Natural killer cell treated with Interleukin-12 subunit alpha and Interleukin-12 subunit beta and Interleukin-15 and Interleukin-18, amount 100 ng/mL, for 72 hours (primary cell): ENCODE measurements around the gene FHOD1. TPM values are rescaled to one million over a fixed set of nuclear protein-coding genes. Genes with fewer than 3 reads are reported as not detected.

Experiments
- ATAC-seq, 2 donors: fragments of 150-1000 bp; cut with Tn5 transposase in 1 of 2; sonication (Bioruptor Pico), chemical (Tn5 transposase) in 1 of 2; 2 replicates each; pipeline ENCODE4 v1.10.0; 2021
- DNase-seq: peaks from one replicate; pipeline ENCODE4 v3.0.0; 2022; ENCODE audit warnings: low spot score
- H3K27ac Mint-ChIP-seq, 2 donors: 1 replicate in 1 of 2; 2 replicates in 1 of 2; pipeline ENCODE4 v1.8.0; 2022; ENCODE audit warnings: mixed read lengths in 2 of 2, mild to moderate bottlenecking in 1 of 2, moderate library complexity in 1 of 2
- H3K27me3 Mint-ChIP-seq, 2 donors: 1 replicate in 1 of 2; 2 replicates in 1 of 2; pipeline ENCODE4 v1.8.0; 2022; ENCODE audit warnings: mixed read lengths in 2 of 2
- H3K36me3 Mint-ChIP-seq: one replicate; pipeline ENCODE4 v1.8.0; 2022; ENCODE audit warnings: mixed read lengths
- H3K4me1 Mint-ChIP-seq, 2 donors: 1 replicate in 1 of 2; 2 replicates in 1 of 2; pipeline ENCODE4 v1.8.0; 2022; ENCODE audit warnings: low read depth in 2 of 2, mixed read lengths in 2 of 2, mild to moderate bottlenecking in 1 of 2
- H3K4me3 Mint-ChIP-seq: one replicate; pipeline ENCODE4 v1.8.0; 2022; ENCODE audit warnings: mixed read lengths
- H3K9me3 Mint-ChIP-seq: 2 replicates; pipeline ENCODE4 v1.8.0; 2022; ENCODE audit warnings: mixed read lengths
- total RNA-seq, 2 donors: library from RNA; stranded (reverse); gene quantifications; one replicate each; pipeline ENCODE4 v1.2.3, GENCODE V29; 2022

FHOD1 gene
- total RNA-seq, 2 donors from 2014 or later, result 156 to 160 TPM

DNA sequence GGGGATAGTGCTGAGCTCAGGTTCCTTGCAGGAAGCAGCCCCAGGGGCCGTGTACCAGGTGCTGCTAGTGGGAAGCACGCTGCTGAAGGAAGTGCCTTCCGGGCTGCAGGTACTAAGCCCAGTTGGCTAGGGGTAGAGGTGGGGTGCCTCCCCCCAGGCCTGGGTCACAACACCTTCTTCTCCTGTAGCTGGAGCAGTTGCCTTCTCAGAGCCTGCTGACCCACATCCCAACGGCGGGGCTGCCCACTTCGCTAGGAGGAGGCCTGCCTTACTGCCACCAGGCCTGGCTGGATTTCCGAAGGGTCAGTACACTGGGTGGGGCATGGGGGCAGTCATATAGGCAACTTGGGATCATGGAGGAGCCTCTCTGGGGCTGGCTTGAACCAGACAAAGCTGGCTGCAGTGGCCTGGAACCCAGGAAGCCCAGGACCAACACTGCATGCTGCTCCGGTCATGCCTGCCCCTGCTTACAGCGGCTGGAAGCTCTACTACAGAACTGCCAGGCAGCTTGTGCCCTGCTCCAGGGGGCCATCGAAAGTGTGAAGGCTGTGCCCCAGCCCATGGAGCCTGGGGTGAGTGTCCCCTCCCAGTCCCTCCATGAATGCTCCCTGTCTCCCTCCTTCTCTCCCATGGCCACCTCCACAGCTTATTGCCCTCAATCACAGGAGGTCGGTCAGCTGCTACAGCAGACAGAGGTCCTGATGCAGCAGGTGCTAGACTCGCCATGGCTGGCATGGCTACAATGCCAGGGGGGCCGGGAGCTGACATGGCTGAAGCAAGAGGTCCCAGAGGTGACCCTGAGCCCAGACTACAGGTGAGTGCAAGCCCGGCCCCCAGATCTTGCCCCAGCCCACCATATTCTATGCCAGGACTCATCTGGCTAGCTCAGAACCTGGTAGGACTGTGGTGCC, 34.5 kb upstream of the FHOD1 start:
- ATAC-seq (no peak), DNase-seq (no peak)
- Mint-ChIP-seq H3K4me1 (peaks cover 6 to 8% of the 10 kb centered on the region in 2 donors), H3K27me3 (no peaks in the 10 kb centered on the region), H3K4me3 (no peak overlapping the region), H3K36me3 (no peaks in the 10 kb centered on the region), H3K27ac (no peak overlapping the region), H3K9me3 (no peaks in the 10 kb centered on the region)

- Mint-ChIP-seq H3K4me1 (peaks cover 12 to 14% of the 10 kb centered on the region in 2 donors), H3K4me3 (peak overlapping the region; percentile 48), H3K9me3 (no peaks in the 10 kb centered on the region), H3K27me3 (no peaks in the 10 kb centered on the region), H3K27ac (no peak overlapping the region), H3K36me3 (peaks cover 5% of the 10 kb centered on the region)
- ATAC-seq (no peak), DNase-seq (no peak)
Measured at GRCh38 chr16:67280090-67281015, 33.1 kb upstream of the FHOD1 start.

DNA sequence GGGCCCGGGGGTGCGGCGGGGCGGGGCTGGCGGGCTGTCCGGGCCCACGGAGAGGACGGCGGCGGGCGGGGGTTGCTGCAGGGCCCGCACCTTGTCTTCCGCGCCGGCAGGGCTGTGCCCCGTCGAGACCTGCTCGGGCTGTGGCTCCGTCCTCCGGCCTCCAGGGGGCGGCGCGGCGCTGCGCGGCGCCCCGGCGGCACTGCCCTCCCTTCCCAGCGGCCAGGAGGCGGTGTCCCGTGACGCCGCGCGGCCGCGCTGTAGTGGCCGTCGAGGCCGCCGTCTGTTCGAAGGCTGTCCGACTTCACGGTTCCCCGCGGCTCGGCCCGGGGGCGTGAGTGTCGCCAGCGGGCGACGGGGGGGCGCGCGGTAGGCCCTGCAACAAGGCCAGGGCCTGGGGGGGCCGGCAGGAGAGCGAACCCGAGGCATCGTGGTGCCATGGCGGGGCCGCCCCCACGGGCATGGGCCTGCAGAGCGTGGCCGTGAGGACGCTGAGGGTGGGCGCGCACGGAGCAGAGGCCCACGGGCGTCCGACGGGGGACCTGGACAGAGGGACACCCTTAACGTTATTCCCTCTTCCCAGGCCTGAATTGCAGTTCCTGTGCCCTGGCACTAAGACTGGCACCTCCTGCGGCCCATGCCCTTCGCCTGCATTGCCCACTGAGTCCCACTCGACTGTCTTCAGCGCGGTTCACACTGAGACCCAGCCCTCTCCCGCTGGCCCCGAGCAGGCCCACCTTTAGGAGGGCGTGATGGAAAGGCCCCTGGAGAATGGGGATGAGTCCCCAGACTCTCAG, 32.2 kb upstream of the FHOD1 start, which contains the start of gene PLEKHG4:
PLEKHG4 (plus strand) TSS at position 237 of the 794 bp plus-strand sequence; CDS start at position 750, 513 bp downstream.
- H3K27me3 Mint-ChIP-seq, result no peaks in the 10 kb centered on the region

GRCh38 chr16:67278773-67279295, 31.6 kb upstream of the FHOD1 start:
- H3K27me3 Mint-ChIP-seq, result no peaks in the 10 kb centered on the region
- H3K9me3 Mint-ChIP-seq, result no peaks in the 10 kb centered on the region
- peak; percentile 59 to 65 for ATAC-seq
- H3K27ac Mint-ChIP-seq, result peak overlapping the region; percentile 43 to 58
- peaks cover 12 to 16% of the 10 kb centered on the region in 2 donors for H3K4me1 Mint-ChIP-seq
- DNase-seq, result peak; percentile 70
- H3K36me3 Mint-ChIP-seq, result peaks cover 5% of the 10 kb centered on the region
- peak overlapping the region; percentile 76 for H3K4me3 Mint-ChIP-seq

More for the DNA sequence above, 32.2 kb upstream of the FHOD1 start, which contains the start of gene PLEKHG4:
- Mint-ChIP-seq H3K36me3 (peaks cover 5% of the 10 kb centered on the region), H3K4me1 (peaks cover 12 to 16% of the 10 kb centered on the region in 2 donors), H3K27ac (peak within 1 kb of the TSS; percentile 43 to 58), H3K9me3 (no peaks in the 10 kb centered on the region), H3K4me3 (peak within 1 kb of the TSS; percentile 76)
- ATAC-seq (peak; percentile 96 to 97), DNase-seq (peak; percentile 86)

- no peak for ATAC-seq
- Mint-ChIP-seq H3K4me1 (peaks cover 12 to 16% of the 10 kb centered on the region in 2 donors), H3K4me3 (peak overlapping the region; percentile 76), H3K9me3 (no peaks in the 10 kb centered on the region), H3K36me3 (peaks cover 5% of the 10 kb centered on the region), H3K27ac (peak overlapping the region; percentile 58 to 77), H3K27me3 (no peaks in the 10 kb centered on the region)
- DNase-seq, result no peak
Measured at GRCh38 chr16:67277999-67278772, 30.9 kb upstream of the FHOD1 start.

DNA sequence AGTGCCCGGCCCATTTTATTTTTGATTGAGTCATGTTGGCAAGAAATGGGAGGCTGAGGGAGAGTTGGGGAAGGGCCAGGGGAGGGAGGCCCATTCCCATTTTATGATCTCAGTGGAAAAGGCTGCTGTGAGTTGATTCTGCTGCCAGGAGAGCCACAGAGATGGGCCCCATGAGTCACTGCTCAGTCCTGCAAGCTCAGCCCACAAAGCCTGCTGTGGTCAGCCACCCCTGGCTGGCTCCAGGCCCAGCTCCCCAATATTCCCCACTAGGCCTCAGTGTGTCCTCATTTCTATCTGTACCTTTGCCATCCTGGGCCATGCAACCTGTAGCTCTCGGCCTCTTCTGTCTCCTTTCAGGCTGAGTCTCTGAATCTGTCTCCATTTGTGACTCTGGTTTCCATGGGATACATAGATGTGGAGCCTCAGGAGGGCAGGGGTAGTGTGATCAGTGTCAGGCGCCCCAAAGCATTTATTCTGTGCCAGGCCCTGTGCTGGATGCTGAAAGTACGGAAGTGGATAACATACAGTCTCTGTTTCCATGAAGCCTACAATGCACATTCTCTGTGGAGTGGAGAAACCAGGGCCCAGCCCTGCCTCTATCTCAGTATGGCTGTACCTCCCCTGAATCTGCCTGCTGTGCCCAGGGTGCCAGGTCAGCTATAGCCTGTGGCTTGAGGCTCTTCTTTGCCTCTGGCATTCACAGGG, 30.2 kb upstream of the FHOD1 start:
- H3K27me3 Mint-ChIP-seq, result no peaks in the 10 kb centered on the region
- H3K4me1 Mint-ChIP-seq, result peaks cover 12 to 16% of the 10 kb centered on the region in 2 donors
- no peak for DNase-seq
- no peaks in the 10 kb centered on the region for H3K9me3 Mint-ChIP-seq
- H3K36me3 Mint-ChIP-seq, result peaks cover 5% of the 10 kb centered on the region
- no peak for ATAC-seq
- H3K27ac Mint-ChIP-seq, result peak overlapping the region; percentile 58 to 77
- peak overlapping the region; percentile 45 for H3K4me3 Mint-ChIP-seq

DNA sequence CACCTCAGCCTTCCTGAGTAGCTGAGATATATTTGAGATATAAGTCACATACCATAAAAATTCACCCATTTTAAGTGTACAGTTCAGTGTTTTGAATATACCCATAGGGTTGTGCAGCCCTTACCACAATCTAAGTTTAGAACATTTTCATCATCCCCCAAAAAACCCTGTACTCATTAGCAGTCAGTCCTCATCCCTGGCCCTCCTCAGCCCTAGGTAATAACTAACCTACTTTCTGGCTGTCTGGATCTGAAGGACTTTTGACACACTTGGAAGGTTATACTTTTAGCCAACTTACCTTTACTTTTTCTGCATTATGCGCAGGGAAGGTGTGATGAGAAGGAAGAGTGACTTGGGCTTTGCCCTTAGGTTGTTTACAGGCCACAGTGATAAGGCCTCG, 28.0 kb upstream of the FHOD1 start:
- H3K9me3 Mint-ChIP-seq, result no peaks in the 10 kb centered on the region
- peaks cover 5% of the 10 kb centered on the region for H3K36me3 Mint-ChIP-seq
- no peak for ATAC-seq
- no peak overlapping the region for H3K4me3 Mint-ChIP-seq
- peaks cover 12 to 16% of the 10 kb centered on the region in 2 donors for H3K4me1 Mint-ChIP-seq
- no peaks in the 10 kb centered on the region for H3K27me3 Mint-ChIP-seq
- no peak for DNase-seq
- H3K27ac Mint-ChIP-seq, result no peak overlapping the region

DNA sequence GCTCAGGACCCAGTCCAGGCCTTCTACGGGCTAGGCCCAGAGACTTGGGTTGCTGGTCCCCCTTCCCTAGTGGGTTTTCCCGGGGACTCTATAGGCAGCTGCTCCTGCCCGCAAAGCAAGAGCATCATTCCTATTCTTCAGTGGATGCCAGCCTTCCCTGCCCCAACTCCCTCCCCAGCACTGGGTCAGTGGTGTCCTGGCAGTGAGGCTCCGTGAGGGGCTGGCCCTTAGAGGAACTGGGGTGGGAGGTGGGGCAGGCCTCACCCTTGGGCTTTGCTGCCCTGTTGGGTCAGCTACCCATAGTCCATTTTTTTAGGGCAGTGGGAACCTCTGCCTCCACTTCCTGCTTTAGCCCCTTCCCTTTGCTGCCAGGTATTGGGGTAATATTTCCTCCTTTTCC, 24.2 kb upstream of the FHOD1 start:
- no peak overlapping the region for H3K4me3 Mint-ChIP-seq
- no peaks in the 10 kb centered on the region for H3K27me3 Mint-ChIP-seq
- peaks cover 2% of the 10 kb centered on the region for H3K36me3 Mint-ChIP-seq
- peaks cover 3 to 5% of the 10 kb centered on the region in 2 donors for H3K4me1 Mint-ChIP-seq
- ATAC-seq (peak in 1 of 2 donors; percentile 37), DNase-seq (peak; percentile 48)
- H3K27ac Mint-ChIP-seq, result no peak overlapping the region
- H3K9me3 Mint-ChIP-seq, result no peaks in the 10 kb centered on the region

- Mint-ChIP-seq H3K4me1 (peaks cover 0 to 3% of the 10 kb centered on the region in 2 donors), H3K9me3 (no peaks in the 10 kb centered on the region), H3K36me3 (no peaks in the 10 kb centered on the region), H3K27ac (no peak overlapping the region), H3K4me3 (no peak overlapping the region), H3K27me3 (no peaks in the 10 kb centered on the region)
- DNase-seq (peak; percentile 55), ATAC-seq (peak in 1 of 2 donors; percentile 7)
Measured at GRCh38 chr16:67270931-67271338, 23.7 kb upstream of the FHOD1 start.

DNA sequence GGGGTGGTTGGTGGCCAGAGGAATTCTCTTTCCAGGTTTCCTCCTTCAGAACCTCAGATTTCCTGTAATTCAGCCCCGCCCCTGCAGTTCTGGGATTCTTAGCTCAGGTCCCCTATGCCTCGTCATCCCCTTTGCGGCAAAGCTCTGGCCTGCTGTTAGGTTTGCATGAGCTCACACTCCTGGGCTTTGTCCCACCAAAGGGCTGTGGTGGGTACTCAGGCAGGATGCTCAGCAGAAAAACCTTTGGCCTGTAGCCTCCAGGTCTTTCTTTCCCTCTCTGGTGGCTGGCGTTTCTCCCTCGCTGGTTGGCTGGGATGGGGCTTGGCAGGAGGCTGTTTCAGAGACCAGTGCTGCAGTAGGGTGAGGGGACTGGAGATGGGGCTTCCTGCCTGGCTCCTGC, 22.5 kb upstream of the FHOD1 start:
- ATAC-seq, result no peak
- no peak for DNase-seq

GRCh38 chr16:67268136-67268579, 20.9 kb upstream of the FHOD1 start:
- H3K27ac Mint-ChIP-seq, result no peak overlapping the region
- DNase-seq (no peak), ATAC-seq (no peak)

More for the DNA sequence above, 22.5 kb upstream of the FHOD1 start:
- no peak overlapping the region for H3K4me3 Mint-ChIP-seq
- H3K36me3 Mint-ChIP-seq, result no peaks in the 10 kb centered on the region
- H3K27ac Mint-ChIP-seq, result no peak overlapping the region
- H3K4me1 Mint-ChIP-seq, result no peaks in the 10 kb centered on the region
- no peaks in the 10 kb centered on the region for H3K27me3 Mint-ChIP-seq
- no peaks in the 10 kb centered on the region for H3K9me3 Mint-ChIP-seq

DNA sequence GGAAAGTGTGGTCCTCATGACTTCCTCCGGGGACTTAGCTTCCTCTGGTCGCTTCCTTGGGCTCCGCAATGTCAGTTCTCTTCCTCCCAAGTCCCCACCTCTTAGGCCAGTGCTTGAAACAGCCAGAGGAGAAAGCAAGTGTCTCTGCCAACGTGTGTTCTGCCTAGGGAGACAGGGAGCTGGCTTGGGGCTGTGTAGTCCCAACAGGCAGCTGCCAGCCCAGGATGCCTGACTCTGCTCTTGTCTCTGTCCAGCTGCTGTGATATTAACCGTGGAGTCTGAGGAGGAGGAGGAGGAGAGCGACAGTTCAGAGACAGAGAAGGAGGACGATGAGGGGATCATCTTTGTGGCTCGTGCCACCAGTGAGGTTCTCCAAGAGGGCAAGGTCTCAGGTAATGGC, 18.6 kb upstream of the FHOD1 start:
- Mint-ChIP-seq H3K27me3 (peaks cover 12 to 18% of the 10 kb centered on the region in 2 donors), H3K4me3 (no peak overlapping the region), H3K27ac (no peak overlapping the region), H3K36me3 (no peaks in the 10 kb centered on the region), H3K4me1 (no peaks in the 10 kb centered on the region), H3K9me3 (no peaks in the 10 kb centered on the region)
- DNase-seq, result no peak
- ATAC-seq, result no peak

More at GRCh38 chr16:67268136-67268579, 20.9 kb upstream of the FHOD1 start:
- Mint-ChIP-seq H3K4me1 (no peaks in the 10 kb centered on the region), H3K9me3 (no peaks in the 10 kb centered on the region), H3K36me3 (no peaks in the 10 kb centered on the region), H3K4me3 (no peak overlapping the region), H3K27me3 (peaks cover 4 to 5% of the 10 kb centered on the region in 2 donors)
